Sigmoid colon (tissue), 4 donors: Measurements from ENCODE around the gene FEZF1.

ENCODE experiments used
- CTCF ChIP-seq, 4 experiments: fragments of 450-650 bp in 3 of 4; fragments of 200-600 bp in 1 of 4; IDR thresholded peaks; one replicate each; pipeline ENCODE4 v1.5.1; 2016 to 2019; ENCODE audit warnings: antibody characterized with exemption in 4 of 4, mild to moderate bottlenecking in 3 of 4, moderate library complexity in 2 of 4
- EP300 ChIP-seq, 4 donors: sonication (generic); formaldehyde crosslinking; IDR thresholded peaks; one replicate each; pipeline ENCODE4 v1.6.1; 2017; ENCODE audit warnings: antibody characterized with exemption in 4 of 4

GRCh38 chr7:122343601-122344302 lies 39.2 kb upstream of the FEZF1 start:
- TF ChIP-seq CTCF (IDR thresholded peaks at IDR 0.05) (no peak), EP300 (IDR thresholded peaks at IDR 0.05) (no peak)
